Pancreas (tissue), 10 donors: ENCODE results near the gene TPST1. TPM values are rescaled to one million over a fixed set of nuclear protein-coding genes. Genes with fewer than 3 reads are reported as not detected.
A peak's percentile ranks its signal among the peaks of the same experiment; 100 is the strongest.

ENCODE experiments used
- ATAC-seq, 4 donors: fragments of 200-7000 bp; cut with Tn5 transposase; one replicate each; pipeline versions ENCODE4 v1.8.0 to v1.9.1; 2020; ENCODE audit warnings: mild to moderate bottlenecking in 4 of 4, moderate library complexity in 4 of 4
- DNase-seq, 6 donors: peaks; one replicate each; pipeline ENCODE4 v3.0.0-alpha.2; 2020
- FAIRE-seq: peaks from 2 replicates; lab custom pipeline; 2012; peaks lifted over from hg19 to GRCh38; lab: Jason Lieb, UNC
- H3K27ac ChIP-seq, 4 donors: fragments of 200-600 bp; sonication (generic); 1 replicate in 3 of 4; 2 replicates in 1 of 4; pipeline versions ENCODE4 v1.5.0 to v1.8.0; 2020
- H3K27me3 ChIP-seq, 4 donors: fragments of 200-600 bp; one replicate each; pipeline ENCODE4 v1.8.0; 2021
- H3K36me3 ChIP-seq, 3 donors: fragments of 200-600 bp; sonication (generic) in 1 of 3; one replicate each; pipeline versions ENCODE4 v1.5.0 to v1.8.0; 2020 to 2021
- H3K4me1 ChIP-seq, 3 donors: fragments of 200-600 bp; one replicate each; pipeline ENCODE4 v1.8.0; 2021
- H3K4me3 ChIP-seq, 4 donors: fragments of 200-600 bp; sonication (generic) in 2 of 4; one replicate each; pipeline versions ENCODE4 v1.5.0 to v1.8.0; 2020 to 2021
- H3K9me3 ChIP-seq, 4 donors: fragments of 200-600 bp; one replicate each; pipeline ENCODE4 v1.8.0; 2021
- WGBS, 2 donors: extraction: QIAGEN DNeasy Blood & Tissue Kit; methylation state at CpG; one replicate each; pipeline ENCODE4 v1.1.7; 2013; 5-methylcytosine and 5-hydroxymethylcytosine counted together
- intact Hi-C, 3 donors: fragments of 100-400 bp; cut with DNase I; formaldehyde crosslinking; loops; one replicate each; pipeline versions ENCODE4 v1.11.1 to v1.14.2; 2022
- polyA plus RNA-seq, 2 donors: library from polyadenylated mRNA; stranded (reverse); fragments of 200-250 nt; gene quantifications; one replicate each; pipeline ENCODE4 v1.2.3, GENCODE V29; 2013
- total RNA-seq, 6 donors: library from RNA; stranded (reverse); fragmentation: NEBNext Ultra II Directional in 4 of 6; extraction: Animal tissue kit (Norgen Biotek cat#: 25700) in 4 of 6; gene quantifications; one replicate each; pipeline versions ENCODE4 v1.2.1 to v1.2.4, GENCODE V29; 2021 to 2023
- TF ChIP-seq, protein P1 (sequence below), 4 donors: fragments of 200-600 bp; sonication (generic) in 3 of 4; IDR thresholded peaks; one replicate each; pipeline versions ENCODE4 v1.5.0 to v1.8.0; 2021; ENCODE audit warnings: antibody characterized with exemption in 4 of 4
- donor health status: healthy with polysubstance abuse.
- donor health status: DM: no; HTN: no; CAD: no; lungs with moderate emphysema.
- donor health status: DM: no; HTN: no; CAD: no.
- donor health status: control.
- donor health status: control.
- donor health status: Bipolar disorder and iron deficiency.
- donor health status: DM: yes; HTN: yes; CAD: no.
- donor health status: DM: no; HTN: no; CAD: no.
- donor health status: DM: no; HTN: no; CAD: no.
- donor health status: DM: yes; HTN: yes; CAD: no.

TPST1 gene
- total and polyA plus RNA-seq, 8 donors, result 3.3 to 18.5 (median 6.3) TPM

DNA sequence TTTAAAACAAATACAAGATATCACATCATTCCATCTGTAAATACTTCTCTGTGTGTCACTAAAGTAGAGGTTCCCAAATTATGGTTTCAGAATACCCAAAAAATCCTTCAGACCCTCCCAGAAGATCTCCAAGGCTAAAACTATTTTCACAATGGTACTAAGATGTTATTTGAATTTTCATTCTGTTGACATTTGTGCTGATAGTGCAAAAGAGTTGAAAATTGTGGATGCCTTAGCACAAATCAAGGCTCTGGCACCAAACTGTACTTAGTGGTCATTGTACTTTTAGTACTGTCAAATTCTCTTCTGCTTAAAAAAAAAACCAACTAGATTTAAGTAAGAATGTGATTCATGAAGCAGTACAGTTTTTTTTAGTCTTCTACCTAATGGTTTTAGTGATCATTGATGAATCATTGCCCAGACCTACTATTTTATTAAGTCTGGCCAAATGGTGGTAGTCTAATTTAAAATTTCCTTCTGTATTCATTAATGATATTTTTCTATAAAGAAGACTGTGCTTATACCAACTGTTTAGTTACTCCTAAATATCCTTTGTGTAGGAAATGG, 50.5 kb downstream of the TPST1 start:
- ATAC-seq (no peak), FAIRE-seq (no peak), DNase-seq (no peak)
- no peak overlapping the region for H3K4me3 ChIP-seq
- H3K9me3 ChIP-seq, result no peaks in the 10 kb centered on the region
- intact Hi-C loops, result no loop called here
- no peak overlapping the region for H3K27ac ChIP-seq
- no peaks in the 10 kb centered on the region for H3K27me3 ChIP-seq
- H3K36me3 ChIP-seq, result no peaks in the 10 kb centered on the region
- TF ChIP-seq, protein P1, sequence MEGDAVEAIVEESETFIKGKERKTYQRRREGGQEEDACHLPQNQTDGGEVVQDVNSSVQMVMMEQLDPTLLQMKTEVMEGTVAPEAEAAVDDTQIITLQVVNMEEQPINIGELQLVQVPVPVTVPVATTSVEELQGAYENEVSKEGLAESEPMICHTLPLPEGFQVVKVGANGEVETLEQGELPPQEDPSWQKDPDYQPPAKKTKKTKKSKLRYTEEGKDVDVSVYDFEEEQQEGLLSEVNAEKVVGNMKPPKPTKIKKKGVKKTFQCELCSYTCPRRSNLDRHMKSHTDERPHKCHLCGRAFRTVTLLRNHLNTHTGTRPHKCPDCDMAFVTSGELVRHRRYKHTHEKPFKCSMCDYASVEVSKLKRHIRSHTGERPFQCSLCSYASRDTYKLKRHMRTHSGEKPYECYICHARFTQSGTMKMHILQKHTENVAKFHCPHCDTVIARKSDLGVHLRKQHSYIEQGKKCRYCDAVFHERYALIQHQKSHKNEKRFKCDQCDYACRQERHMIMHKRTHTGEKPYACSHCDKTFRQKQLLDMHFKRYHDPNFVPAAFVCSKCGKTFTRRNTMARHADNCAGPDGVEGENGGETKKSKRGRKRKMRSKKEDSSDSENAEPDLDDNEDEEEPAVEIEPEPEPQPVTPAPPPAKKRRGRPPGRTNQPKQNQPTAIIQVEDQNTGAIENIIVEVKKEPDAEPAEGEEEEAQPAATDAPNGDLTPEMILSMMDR (IDR thresholded peaks at IDR 0.05), result no peak
- H3K4me1 ChIP-seq, result peaks cover 0 to 4% (median 0%) of the 10 kb centered on the region in 3 donors

DNA sequence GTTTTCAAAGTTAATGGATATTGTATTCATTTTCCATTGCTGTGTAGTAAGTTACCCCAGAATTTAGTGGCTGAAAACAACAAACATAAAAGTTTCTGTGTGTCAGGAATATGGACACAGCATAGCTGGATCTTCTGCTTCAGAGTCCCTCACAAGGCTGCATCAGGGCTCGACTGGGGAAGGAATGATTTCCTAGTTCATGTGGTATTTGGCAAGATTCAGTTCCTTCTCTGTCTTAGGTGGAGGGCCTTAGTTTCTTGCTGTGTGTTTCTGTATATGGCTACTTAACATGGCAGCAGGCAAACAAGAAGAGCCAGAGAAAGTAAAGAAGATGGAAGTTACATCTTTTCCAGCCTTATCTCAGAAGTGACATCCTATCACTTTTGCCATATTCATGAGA, 51.1 kb downstream of the TPST1 start:
- intact Hi-C loops, result no loop called here
- WGBS, 2 donors, result 0 to 30% methylated on average over 1 of the region's 1 CpG
- no peak for DNase-seq
- no peak overlapping the region for H3K4me3 ChIP-seq
- TF ChIP-seq, protein P1 (IDR thresholded peaks at IDR 0.05), result no peak
- H3K36me3 ChIP-seq, result no peaks in the 10 kb centered on the region
- no peak overlapping the region for H3K27ac ChIP-seq
- H3K4me1 ChIP-seq, result peaks cover 0 to 4% (median 0%) of the 10 kb centered on the region in 3 donors
- no peak for ATAC-seq
- H3K9me3 ChIP-seq, result no peaks in the 10 kb centered on the region
- no peaks in the 10 kb centered on the region for H3K27me3 ChIP-seq
- FAIRE-seq, result no peak

DNA sequence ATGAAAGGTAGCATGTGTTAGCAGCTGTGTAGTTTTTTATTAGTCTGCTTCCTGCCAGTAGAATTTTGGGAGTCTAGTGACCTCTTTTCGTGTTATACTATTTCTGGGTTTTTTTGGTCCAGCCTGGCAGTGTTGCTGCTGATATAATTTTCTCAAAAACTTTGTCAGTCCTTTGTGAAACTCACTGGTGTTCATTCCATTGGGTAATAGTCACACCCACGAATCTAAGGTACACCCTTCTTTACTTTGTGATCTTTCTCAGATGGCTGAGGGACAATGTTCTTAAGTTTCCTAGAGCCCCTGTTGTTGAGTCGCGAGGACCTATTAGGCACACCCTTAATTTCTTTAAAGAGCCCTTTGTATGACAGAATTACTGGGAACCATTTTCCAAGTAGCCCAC, 52.3 kb downstream of the TPST1 start:
- ATAC-seq (peak in 1 of 4 donors; percentile 23), DNase-seq (no peak), FAIRE-seq (no peak)

DNA sequence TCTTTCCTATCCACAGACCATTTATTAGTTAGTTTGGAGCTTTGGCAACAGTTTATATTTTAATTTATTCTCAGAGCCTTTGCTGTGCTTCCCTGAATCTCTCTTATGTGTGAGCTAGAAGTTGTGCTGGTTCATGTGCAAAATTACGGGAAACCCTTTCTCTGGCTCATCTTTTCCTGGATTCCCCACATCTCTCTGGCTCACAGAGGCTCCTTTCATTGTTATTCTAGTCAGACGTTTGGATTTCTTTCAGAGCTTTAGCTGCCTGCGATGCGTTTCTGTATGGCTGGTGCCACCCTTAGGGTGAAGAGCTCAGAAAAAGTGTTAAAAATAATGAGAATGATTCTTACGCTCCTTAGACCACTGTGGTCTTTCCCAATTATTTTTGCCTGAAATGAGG, 53.3 kb downstream of the TPST1 start:
- intact Hi-C loops, result no loop called here
- Histone ChIP-seq H3K27me3 (no peaks in the 10 kb centered on the region), H3K9me3 (no peaks in the 10 kb centered on the region), H3K27ac (no peak overlapping the region), H3K4me3 (no peak overlapping the region), H3K4me1 (peaks cover 0 to 4% (median 0%) of the 10 kb centered on the region in 3 donors), H3K36me3 (no peaks in the 10 kb centered on the region)
- no peak for FAIRE-seq
- peak in 2 of 4 donors; percentile 24 to 30 for ATAC-seq
- 69 to 70% methylated on average over 5 of the region's 5 CpGs for WGBS, 2 donors
- DNase-seq, result no peak
- TF ChIP-seq, protein P1 (IDR thresholded peaks at IDR 0.05), result no peak

More for the DNA sequence above, 52.3 kb downstream of the TPST1 start:
- Histone ChIP-seq H3K4me1 (peaks cover 0 to 4% (median 0%) of the 10 kb centered on the region in 3 donors), H3K4me3 (no peak overlapping the region), H3K36me3 (no peaks in the 10 kb centered on the region), H3K27ac (no peak overlapping the region), H3K9me3 (no peaks in the 10 kb centered on the region), H3K27me3 (no peaks in the 10 kb centered on the region)
- TF ChIP-seq, protein P1 (IDR thresholded peaks at IDR 0.05), result no peak
- intact Hi-C loops, result no loop called here
- WGBS, 2 donors, result 77 to 78% methylated on average over 4 of the region's 4 CpGs

DNA sequence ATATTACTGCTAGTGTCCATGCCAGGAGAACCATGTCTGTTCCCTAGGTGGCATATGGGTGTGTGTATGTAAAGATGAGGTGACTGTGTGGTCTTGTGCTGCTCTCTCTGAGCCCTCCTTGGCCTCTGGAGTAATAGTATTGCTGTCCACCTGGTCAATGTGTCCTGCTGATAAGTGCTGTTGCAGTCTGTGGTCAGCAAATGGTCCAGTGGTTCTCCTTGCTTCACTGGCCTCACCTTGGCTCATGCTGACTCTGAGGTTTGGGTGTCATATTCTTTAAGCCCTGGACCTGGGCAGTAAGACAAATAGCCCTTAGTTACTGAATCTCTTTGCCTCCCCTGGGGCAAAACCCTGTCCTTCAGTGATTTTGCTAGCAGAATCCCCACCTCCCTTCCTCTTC, 56.8 kb downstream of the TPST1 start:
- FAIRE-seq, result no peak
- intact Hi-C loops, result no loop called here
- DNase-seq, result no peak
- Histone ChIP-seq H3K36me3 (no peaks in the 10 kb centered on the region), H3K4me3 (no peak overlapping the region), H3K4me1 (peaks cover 0 to 4% (median 0%) of the 10 kb centered on the region in 3 donors), H3K27ac (no peak overlapping the region), H3K9me3 (peaks cover 0 to 9% (median 0%) of the 10 kb centered on the region in 4 donors), H3K27me3 (no peaks in the 10 kb centered on the region)
- TF ChIP-seq, protein P1 (IDR thresholded peaks at IDR 0.05), result no peak
- ATAC-seq, result no peak
